SK-N-SH (cell line): ENCODE data around the gene ZNF397.

ENCODE experiments used
- EP300 ChIP-seq, 2 experiments: IDR thresholded peaks; 2 replicates each; pipeline versions ENCODE4 v1.4.0 to v1.6.1; 2012; ENCODE audit warnings: borderline replicate concordance in 1 of 2, low read depth in 1 of 2, low read length in 1 of 2
- EZH2phosphoT487 ChIP-seq: fragments of 200-600 bp; sonication (generic); IDR thresholded peaks from 2 replicates; pipeline ENCODE4 v1.6.1; 2017; ENCODE audit warnings: low read depth, mixed run types, mild to moderate bottlenecking, antibody characterized with exemption, moderate library complexity, borderline replicate concordance
- FOXJ3 ChIP-seq: sonication (generic); formaldehyde crosslinking; IDR thresholded peaks from 2 replicates; pipeline ENCODE4 v1.5.1; 2020; ENCODE audit warnings: mild to moderate bottlenecking, missing genetic modification reagents
- NRF1 ChIP-seq: IDR thresholded peaks from 2 replicates; pipeline ENCODE4 v1.6.1; 2012; ENCODE audit warnings: low read depth, mild to moderate bottlenecking, low read length
- POLR2AphosphoS5 ChIP-seq: IDR thresholded peaks from 2 replicates; pipeline ENCODE4 v1.6.1; 2012; ENCODE audit warnings: low read depth, low read length
- RFX5 ChIP-seq: IDR thresholded peaks from 2 replicates; pipeline ENCODE4 v1.6.1; 2012; ENCODE audit warnings: mild to moderate bottlenecking, improper control_type of control experiment, low read length
- RXRA ChIP-seq: IDR thresholded peaks from 2 replicates; pipeline ENCODE4 v1.4.0; 2012; ENCODE audit warnings: low read depth, mild to moderate bottlenecking, borderline replicate concordance
- TF ChIP-seq, protein P1 (sequence below): fragments of 200-600 bp; sonication (generic); IDR thresholded peaks from 2 replicates; pipeline ENCODE4 v1.6.1; 2017; ENCODE audit warnings: antibody characterized with exemption, mild to moderate bottlenecking, moderate library complexity
- TF ChIP-seq, protein P2 (sequence below): fragments of 150-350 bp; IDR thresholded peaks from 2 replicates; pipeline ENCODE4 v1.6.1; 2016; ENCODE audit warnings: mild to moderate bottlenecking, low read depth, low read length
- TF ChIP-seq, protein P3 (sequence below): fragments of 150-350 bp; IDR thresholded peaks from 2 replicates; pipeline ENCODE4 v1.6.1; 2017; ENCODE audit warnings: antibody characterized with exemption, low read length, low read depth, borderline replicate concordance

DNA sequence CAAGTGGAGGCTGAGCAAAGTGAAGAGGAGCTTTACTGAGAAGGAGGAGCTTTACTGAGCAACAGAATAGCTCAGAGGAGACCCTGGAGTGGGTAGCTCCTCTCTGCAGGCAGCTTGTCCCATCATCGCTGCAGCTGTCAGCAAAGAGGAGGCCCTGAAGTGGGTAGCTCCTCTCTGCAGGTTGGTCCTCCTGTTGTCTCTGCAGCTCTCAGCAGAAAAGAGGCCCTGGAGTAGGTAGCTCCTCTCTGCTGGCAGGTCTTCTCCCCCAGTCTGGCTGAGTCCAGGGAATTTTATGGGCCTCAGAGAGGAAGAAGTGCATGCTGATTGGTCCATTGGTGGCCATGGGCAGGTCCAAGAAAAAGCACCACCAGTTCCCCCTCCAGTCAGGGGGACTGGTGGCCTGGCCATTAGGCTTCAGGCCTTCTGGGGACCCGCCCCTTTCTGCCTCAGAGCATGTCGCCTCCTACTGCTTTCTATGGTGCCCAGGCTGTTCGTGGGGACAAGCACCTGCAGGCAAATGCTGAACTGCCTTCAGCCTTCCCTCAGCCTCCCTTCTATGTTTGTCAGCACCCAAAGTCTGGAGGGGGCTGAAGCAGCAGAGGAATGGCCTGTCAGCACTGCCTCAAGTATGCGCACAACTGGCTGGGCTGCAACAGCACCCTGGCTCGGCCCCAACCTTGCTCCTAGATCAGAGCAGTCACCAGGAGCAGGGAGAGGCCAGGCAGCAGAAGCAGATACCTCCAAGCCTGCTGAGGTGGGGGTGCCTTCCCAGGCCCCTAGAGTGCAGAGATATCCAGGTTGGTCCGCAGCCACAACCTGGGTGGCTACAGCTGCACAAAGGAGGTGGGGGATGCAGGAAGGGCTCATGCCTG lies 43.3 kb downstream of the ZNF397 start:
- TF ChIP-seq, protein P1, sequence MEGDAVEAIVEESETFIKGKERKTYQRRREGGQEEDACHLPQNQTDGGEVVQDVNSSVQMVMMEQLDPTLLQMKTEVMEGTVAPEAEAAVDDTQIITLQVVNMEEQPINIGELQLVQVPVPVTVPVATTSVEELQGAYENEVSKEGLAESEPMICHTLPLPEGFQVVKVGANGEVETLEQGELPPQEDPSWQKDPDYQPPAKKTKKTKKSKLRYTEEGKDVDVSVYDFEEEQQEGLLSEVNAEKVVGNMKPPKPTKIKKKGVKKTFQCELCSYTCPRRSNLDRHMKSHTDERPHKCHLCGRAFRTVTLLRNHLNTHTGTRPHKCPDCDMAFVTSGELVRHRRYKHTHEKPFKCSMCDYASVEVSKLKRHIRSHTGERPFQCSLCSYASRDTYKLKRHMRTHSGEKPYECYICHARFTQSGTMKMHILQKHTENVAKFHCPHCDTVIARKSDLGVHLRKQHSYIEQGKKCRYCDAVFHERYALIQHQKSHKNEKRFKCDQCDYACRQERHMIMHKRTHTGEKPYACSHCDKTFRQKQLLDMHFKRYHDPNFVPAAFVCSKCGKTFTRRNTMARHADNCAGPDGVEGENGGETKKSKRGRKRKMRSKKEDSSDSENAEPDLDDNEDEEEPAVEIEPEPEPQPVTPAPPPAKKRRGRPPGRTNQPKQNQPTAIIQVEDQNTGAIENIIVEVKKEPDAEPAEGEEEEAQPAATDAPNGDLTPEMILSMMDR = no peak
- no peak for TF ChIP-seq POLR2AphosphoS5
- TF ChIP-seq, protein P2, sequence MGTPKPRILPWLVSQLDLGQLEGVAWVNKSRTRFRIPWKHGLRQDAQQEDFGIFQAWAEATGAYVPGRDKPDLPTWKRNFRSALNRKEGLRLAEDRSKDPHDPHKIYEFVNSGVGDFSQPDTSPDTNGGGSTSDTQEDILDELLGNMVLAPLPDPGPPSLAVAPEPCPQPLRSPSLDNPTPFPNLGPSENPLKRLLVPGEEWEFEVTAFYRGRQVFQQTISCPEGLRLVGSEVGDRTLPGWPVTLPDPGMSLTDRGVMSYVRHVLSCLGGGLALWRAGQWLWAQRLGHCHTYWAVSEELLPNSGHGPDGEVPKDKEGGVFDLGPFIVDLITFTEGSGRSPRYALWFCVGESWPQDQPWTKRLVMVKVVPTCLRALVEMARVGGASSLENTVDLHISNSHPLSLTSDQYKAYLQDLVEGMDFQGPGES = no peak
- TF ChIP-seq NRF1 = no peak
- no peak for TF ChIP-seq RXRA
- TF ChIP-seq, protein P3, sequence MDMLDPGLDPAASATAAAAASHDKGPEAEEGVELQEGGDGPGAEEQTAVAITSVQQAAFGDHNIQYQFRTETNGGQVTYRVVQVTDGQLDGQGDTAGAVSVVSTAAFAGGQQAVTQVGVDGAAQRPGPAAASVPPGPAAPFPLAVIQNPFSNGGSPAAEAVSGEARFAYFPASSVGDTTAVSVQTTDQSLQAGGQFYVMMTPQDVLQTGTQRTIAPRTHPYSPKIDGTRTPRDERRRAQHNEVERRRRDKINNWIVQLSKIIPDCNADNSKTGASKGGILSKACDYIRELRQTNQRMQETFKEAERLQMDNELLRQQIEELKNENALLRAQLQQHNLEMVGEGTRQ = no peak
- TF ChIP-seq EP300 (IDR thresholded peaks at IDR 0.05; ENCODE audit: borderline replicate concordance in 1 of 2, low read depth in 1 of 2, low read length in 1 of 2) = no peak
- no peak for TF ChIP-seq EZH2phosphoT487
- no peak for TF ChIP-seq FOXJ3 (CRISPR knock-in tag)
- TF ChIP-seq RFX5 = no peak
